Measurements from ENCODE around the gene LARP1. TPM values are rescaled to one million over a fixed set of nuclear protein-coding genes. Genes with fewer than 3 reads are reported as not detected.
"Not testable (repeated sequence)": the region's sequence is repeated elsewhere in the genome, so short reads cannot be mapped to it uniquely, and the experiment has no call there.

The LARP1 gene
- polyA plus RNA-seq, 3 donors, result 132 to 172 (median 158) TPM

- not testable (repeated sequence) for DNase-seq
These were observed 67.7 kb downstream of the LARP1 start for GRCh38 chr5:154822896-154823295.

GRCh38 chr5:154823605-154824004, 68.4 kb downstream of the LARP1 start:
- DNase-seq, result no peak

GRCh38 chr5:154824070-154824469, 68.9 kb downstream of the LARP1 start:
- no peak for DNase-seq

- no peak for DNase-seq
These were observed 74.0 kb downstream of the LARP1 start for GRCh38 chr5:154829181-154829588.

- DNase-seq, result no peak
These were observed 74.5 kb downstream of the LARP1 start for GRCh38 chr5:154829589-154830218.

- no peak for DNase-seq
These were observed 75.0 kb downstream of the LARP1 start for GRCh38 chr5:154830219-154830595.

- no peak for DNase-seq
These were observed 75.4 kb downstream of the LARP1 start for GRCh38 chr5:154830596-154830995.

- DNase-seq, result no peak
These were observed 76.3 kb downstream of the LARP1 start for GRCh38 chr5:154831451-154831850.

- DNase-seq, result not testable (repeated sequence)
These were observed 77.6 kb downstream of the LARP1 start for GRCh38 chr5:154832804-154833203.

GRCh38 chr5:154834053-154834452, 78.9 kb downstream of the LARP1 start:
- no peak for DNase-seq

GRCh38 chr5:154835701-154836052, 80.5 kb downstream of the LARP1 start:
- DNase-seq, result not testable (repeated sequence)

- no peak for DNase-seq
These were observed 81.0 kb downstream of the LARP1 start for GRCh38 chr5:154836225-154836624.

GRCh38 chr5:154837009-154837901, 82.1 kb downstream of the LARP1 start:
- no peak for DNase-seq

- no peak for DNase-seq
These were observed 85.5 kb downstream of the LARP1 start for GRCh38 chr5:154840435-154841272.

- no peak for DNase-seq
These were observed 86.1 kb downstream of the LARP1 start for GRCh38 chr5:154841273-154841661.

- DNase-seq, result no peak
These were observed 87.7 kb downstream of the LARP1 start for GRCh38 chr5:154842689-154843530.

GRCh38 chr5:154844809-154845208, 89.6 kb downstream of the LARP1 start:
- no peak for DNase-seq

GRCh38 chr5:154849264-154849785, 94.1 kb downstream of the LARP1 start:
- DNase-seq, result no peak

GRCh38 chr5:154849791-154850201, 94.6 kb downstream of the LARP1 start:
- no peak for DNase-seq

GRCh38 chr5:154850255-154851062, 95.3 kb downstream of the LARP1 start, which contains the start of gene FAXDC2:
Gene FAXDC2, minus strand, starts transcription at chr5:154850603. Its CDS starts 12,425 bp downstream, at chr5:154838178.
- DNase-seq, result peak; percentile 93
